ENCODE results near the gene DACH1. TPM values are rescaled to one million over a fixed set of nuclear protein-coding genes. Genes with fewer than 3 reads are reported as not detected.
"Not testable (repeated sequence)": the region's sequence is repeated elsewhere in the genome, so short reads cannot be mapped to it uniquely, and the experiment has no call there.

DACH1 gene
- total RNA-seq, 1 donor from 2014 or later, result 1.6 TPM

- DNase-seq (ENCODE audit: low read depth) (no peak), FAIRE-seq (no peak)
- Histone ChIP-seq H4K20me1 (ENCODE audit: insufficient read depth, low read length) (no peaks in the 10 kb centered on the region), H3K4me2 (ENCODE audit: low read length) (no peak overlapping the region), H3K36me3 (ENCODE audit: insufficient read depth, low read length) (no peaks in the 10 kb centered on the region), H3K9ac (ENCODE audit: low read length) (no peak overlapping the region), H3K4me3 (ENCODE audit: insufficient read depth, low read depth, low read length) (no peak overlapping the region), H3K79me2 (ENCODE audit: insufficient read depth, low read length) (no peaks in the 10 kb centered on the region), H3K4me1 (ENCODE audit: insufficient read depth, low read length) (no peaks in the 10 kb centered on the region), H3K27me3 (ENCODE audit: insufficient read depth, low read length) (no peaks in the 10 kb centered on the region), H3K9me3 (ENCODE audit: insufficient read depth, low read depth, low read length) (no peaks in the 10 kb centered on the region), H2AFZ (ENCODE audit: low read depth, low read length) (no peak overlapping the region), H3K27ac (ENCODE audit: low read depth, low read length) (no peak overlapping the region)
- H3K27me3 Mint-ChIP-seq (ENCODE audit: low read depth, unreplicated experiment), result no peaks in the 10 kb centered on the region
- H3K4me1 Mint-ChIP-seq (ENCODE audit: low read depth, unreplicated experiment), result no peaks in the 10 kb centered on the region
- TF ChIP-seq CTCF (IDR thresholded peaks at IDR 0.05; ENCODE audit: insufficient read depth, low read depth, low read length), result no peak
- no peak overlapping the region for H3K4me3 Mint-ChIP-seq (ENCODE audit: unreplicated experiment)
- no peaks in the 10 kb centered on the region for H3K36me3 Mint-ChIP-seq (ENCODE audit: low read depth, unreplicated experiment)
- H3K9me3 Mint-ChIP-seq (ENCODE audit: unreplicated experiment), result no peaks in the 10 kb centered on the region
- H3K27ac Mint-ChIP-seq (ENCODE audit: unreplicated experiment), result no peak overlapping the region
Measured at GRCh38 chr13:71906448-71906847, 39.4 kb upstream of the DACH1 start.

- Histone ChIP-seq H3K4me1 (ENCODE audit: insufficient read depth, low read length) (no peaks in the 10 kb centered on the region), H3K36me3 (ENCODE audit: insufficient read depth, low read length) (no peaks in the 10 kb centered on the region), H3K4me3 (ENCODE audit: insufficient read depth, low read depth, low read length) (no peak overlapping the region), H3K9ac (ENCODE audit: low read length) (no peak overlapping the region), H2AFZ (ENCODE audit: low read depth, low read length) (no peak overlapping the region), H3K79me2 (ENCODE audit: insufficient read depth, low read length) (no peaks in the 10 kb centered on the region), H3K27ac (ENCODE audit: low read depth, low read length) (no peak overlapping the region), H3K27me3 (ENCODE audit: insufficient read depth, low read length) (no peaks in the 10 kb centered on the region), H3K9me3 (ENCODE audit: insufficient read depth, low read depth, low read length) (no peaks in the 10 kb centered on the region), H3K4me2 (ENCODE audit: low read length) (no peak overlapping the region), H4K20me1 (ENCODE audit: insufficient read depth, low read length) (no peaks in the 10 kb centered on the region)
- FAIRE-seq (no peak), DNase-seq (ENCODE audit: low read depth) (no peak)
- no peaks in the 10 kb centered on the region for H3K4me1 Mint-ChIP-seq (ENCODE audit: low read depth, unreplicated experiment)
- H3K27me3 Mint-ChIP-seq (ENCODE audit: low read depth, unreplicated experiment), result no peaks in the 10 kb centered on the region
- H3K4me3 Mint-ChIP-seq (ENCODE audit: unreplicated experiment), result no peak overlapping the region
- no peak for TF ChIP-seq CTCF (IDR thresholded peaks at IDR 0.05; ENCODE audit: insufficient read depth, low read depth, low read length)
- no peak for TF ChIP-seq EZH2 (IDR thresholded peaks at IDR 0.05; ENCODE audit: insufficient read depth, low read length)
- H3K27ac Mint-ChIP-seq (ENCODE audit: unreplicated experiment), result no peak overlapping the region
- no peaks in the 10 kb centered on the region for H3K36me3 Mint-ChIP-seq (ENCODE audit: low read depth, unreplicated experiment)
- H3K9me3 Mint-ChIP-seq (ENCODE audit: unreplicated experiment), result no peaks in the 10 kb centered on the region
Measured at GRCh38 chr13:71902676-71903075, 35.7 kb upstream of the DACH1 start.

- H3K36me3 Mint-ChIP-seq (ENCODE audit: low read depth, unreplicated experiment); H3K4me1 ChIP-seq (ENCODE audit: insufficient read depth, low read length); H3K4me2 ChIP-seq (ENCODE audit: low read length); H3K9ac ChIP-seq (ENCODE audit: low read length); H3K27ac Mint-ChIP-seq (ENCODE audit: unreplicated experiment); H3K9me3 Mint-ChIP-seq (ENCODE audit: unreplicated experiment); H3K27me3 ChIP-seq (ENCODE audit: insufficient read depth, low read length); H3K4me3 ChIP-seq (ENCODE audit: insufficient read depth, low read depth, low read length); H3K4me1 Mint-ChIP-seq (ENCODE audit: low read depth, unreplicated experiment); H2AFZ ChIP-seq (ENCODE audit: low read depth, low read length); FAIRE-seq; H3K4me3 Mint-ChIP-seq (ENCODE audit: unreplicated experiment); DNase-seq (ENCODE audit: low read depth); H3K9me3 ChIP-seq (ENCODE audit: insufficient read depth, low read depth, low read length); H3K27me3 Mint-ChIP-seq (ENCODE audit: low read depth, unreplicated experiment); H3K27ac ChIP-seq (ENCODE audit: low read depth, low read length); H3K36me3 ChIP-seq (ENCODE audit: insufficient read depth, low read length); H3K79me2 ChIP-seq (ENCODE audit: insufficient read depth, low read length); H4K20me1 ChIP-seq (ENCODE audit: insufficient read depth, low read length): not testable (repeated sequence)
Measured at GRCh38 chr13:71893506-71893905, 26.5 kb upstream of the DACH1 start.
